ENCODE measurements around the gene INPP4B. TPM values are rescaled to one million over a fixed set of nuclear protein-coding genes. Genes with fewer than 3 reads are reported as not detected.

Gene INPP4B
- total and polyA plus RNA-seq, 2 of the 4 experiments (the other 2 are of a cell fraction), result 1.8 to 14.0 TPM

DNA sequence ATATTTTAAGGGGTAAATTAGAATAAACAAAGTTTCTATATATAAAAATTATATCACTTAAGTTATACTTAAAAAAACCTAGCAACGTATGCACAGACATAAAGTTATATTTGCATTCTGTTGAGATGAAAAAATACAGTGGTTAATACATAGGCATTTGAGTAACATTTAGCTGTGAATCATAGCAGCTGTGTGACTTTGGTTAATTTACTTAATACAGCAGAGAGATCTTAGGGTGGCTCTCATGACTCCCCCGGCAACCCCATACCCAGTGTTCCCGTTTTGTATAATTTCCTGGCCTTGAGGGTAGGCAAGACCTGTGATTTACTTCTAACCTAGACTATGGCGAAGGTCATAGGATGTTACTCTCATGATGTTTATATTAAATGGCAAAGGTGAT lies 504.8 kb downstream of the INPP4B start:
- Histone ChIP-seq H3K27me3 (ENCODE audit: control insufficient read depth, insufficient read depth, low read length) (no peaks in the 10 kb centered on the region), H3K14ac (replicated peaks; ENCODE audit: low read depth, low read length) (no peak overlapping the region), H3K18ac (ENCODE audit: low read depth, low read length) (no peak overlapping the region), H2BK20ac (ENCODE audit: low read depth, low read length) (no peak overlapping the region), H3K23ac (ENCODE audit: low read depth, low read length) (no peak overlapping the region), H4K5ac (ENCODE audit: low read depth, low read length) (no peak overlapping the region), H3K9ac (ENCODE audit: low read depth, low read length) (no peak overlapping the region), H3K4me1 (ENCODE audit: control insufficient read depth, insufficient read depth, low read length) (no peaks in the 10 kb centered on the region), H4K20me1 (ENCODE audit: insufficient read depth, low read length) (no peaks in the 10 kb centered on the region), H3K79me1 (ENCODE audit: low read depth in 1 of 2, low read length in 2 of 2) (0 out of 4 replicates have a peak, but pooled peaks cover 0 to 4% of the 10 kb centered on the region in 2 experiments), H3K9me3 (ENCODE audit: control insufficient read depth, insufficient read depth, low read length) (peaks cover 3% of the 10 kb centered on the region; the same call in 1 of the 2 replicates), H2AK5ac (ENCODE audit: low read depth, low read length) (no peak overlapping the region), H2AFZ (replicated peaks; ENCODE audit: low read length, poor library complexity) (no peak overlapping the region), H3K4ac (ENCODE audit: low read depth, low read length) (no peak overlapping the region), H3K9me1 (ENCODE audit: insufficient read depth, low read length) (no peaks in the 10 kb centered on the region), H3K4me3 (ENCODE audit: insufficient read depth, low read depth, low read length) (no peak overlapping the region), H2BK15ac (ENCODE audit: low read depth, low read length) (no peak overlapping the region), H3K4me2 (ENCODE audit: low read depth, low read length) (no peak overlapping the region), H3K36me3 (ENCODE audit: control insufficient read depth, insufficient read depth, low read length) (0 out of 2 replicates have a peak, but pooled peaks cover 2% of the 10 kb centered on the region), H3K56ac (ENCODE audit: extremely low read depth, insufficient read depth, low read length) (no peak overlapping the region), H4K8ac (ENCODE audit: low read depth in 2 of 2, low read length in 2 of 2) (no peak overlapping the region), H4K91ac (ENCODE audit: insufficient read depth, low read depth, low read length) (no peak overlapping the region), H2BK5ac (ENCODE audit: low read depth, low read length, poor library complexity, severe bottlenecking) (no peak overlapping the region), H2BK120ac (ENCODE audit: low read depth, low read length) (no peak overlapping the region), H3K27ac (ENCODE audit: insufficient read depth, low read length) (no peak overlapping the region), H2AK9ac (replicated peaks; ENCODE audit: low read depth, low read length, poor library complexity) (no peak overlapping the region)
- in situ Hi-C loops (cut with MboI; ENCODE audit: low sequenced_read_pairs), result no loop called here
- intact Hi-C loops (cut with micrococcal nuclease), result loop anchor here (10.0 kb wide), 1 partner anchor 996 kb away; no protein-coding TSS in a partner anchor
- ChIA-PET CTCF (no interaction called here), POLR2A (ENCODE audit: unreplicated experiment) (no interaction called here)
- ATAC-seq (ENCODE audit: low read depth) (no peak), DNase-seq (no peak)
- BruUV-seq (replicated peaks), result no TSS peak
- no peak for TF ChIP-seq RFX5 (IDR thresholded peaks at IDR 0.05; ENCODE audit: low read depth, low read length)
- no peak for TF ChIP-seq BHLHE40 (IDR thresholded peaks at IDR 0.05; ENCODE audit: low read depth, low read length)
- no peak for TF ChIP-seq USF2 (IDR thresholded peaks at IDR 0.05; ENCODE audit: low read depth, low read length)
- TF ChIP-seq, protein P1, sequence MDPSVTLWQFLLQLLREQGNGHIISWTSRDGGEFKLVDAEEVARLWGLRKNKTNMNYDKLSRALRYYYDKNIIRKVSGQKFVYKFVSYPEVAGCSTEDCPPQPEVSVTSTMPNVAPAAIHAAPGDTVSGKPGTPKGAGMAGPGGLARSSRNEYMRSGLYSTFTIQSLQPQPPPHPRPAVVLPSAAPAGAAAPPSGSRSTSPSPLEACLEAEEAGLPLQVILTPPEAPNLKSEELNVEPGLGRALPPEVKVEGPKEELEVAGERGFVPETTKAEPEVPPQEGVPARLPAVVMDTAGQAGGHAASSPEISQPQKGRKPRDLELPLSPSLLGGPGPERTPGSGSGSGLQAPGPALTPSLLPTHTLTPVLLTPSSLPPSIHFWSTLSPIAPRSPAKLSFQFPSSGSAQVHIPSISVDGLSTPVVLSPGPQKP (IDR thresholded peaks at IDR 0.05; ENCODE audit: borderline replicate concordance, low read depth, low read length), result no peak
- TF ChIP-seq NFE2L2 (IDR thresholded peaks at IDR 0.05; ENCODE audit: low read depth, low read length), result no peak
- no peak for TF ChIP-seq MAZ (IDR thresholded peaks at IDR 0.05; ENCODE audit: borderline replicate concordance, low read depth, low read length)
- TF ChIP-seq CEBPB (IDR thresholded peaks at IDR 0.05; ENCODE audit: low read depth, low read length), result no peak
- no peak for TF ChIP-seq FOS (IDR thresholded peaks at IDR 0.05; ENCODE audit: low read depth, low read length)
- TF ChIP-seq RAD21 (IDR thresholded peaks at IDR 0.05; ENCODE audit: low read length), result no peak
- no peak for TF ChIP-seq MAFK (IDR thresholded peaks at IDR 0.05; ENCODE audit: low read depth, low read length)
- TF ChIP-seq POLR2A (IDR thresholded peaks at IDR 0.05; ENCODE audit: low read depth, low read length), result no peak
- dilution Hi-C loops (cut with HindIII; ENCODE audit: low sequenced_read_pairs, unreplicated experiment), result no loop called here
- no CpG with 5 or more reads among the region's 4 CpGs for WGBS, 2 experiments (ENCODE audit: extremely low coverage in 2 of 2, insufficient read length in 1 of 2)
